Endothelial cell of umbilical vein (primary cell): ENCODE measurements around the gene MRFAP1. TPM values are rescaled to one million over a fixed set of nuclear protein-coding genes. Genes with fewer than 3 reads are reported as not detected.

Experiments
- BruUV-seq: library from RNA; stranded (reverse); fragments of 400-500 nt; replicated peaks from 2 replicates; lab custom pipeline; 2021; lab: Mats Ljungman, UMichigan
- CTCF ChIA-PET: fragments of 300-600, 350-600 bp; sonication (Branson Sonifier 250); formaldehyde crosslinking; loops from one replicate; lab custom pipeline; 2021; ENCODE audit warnings: antibody characterized with exemption, inconsistent platforms; lab: Charles Lee
- POLR2A ChIA-PET: fragments of 300-600, 350-600 bp; sonication (Branson Sonifier 250); formaldehyde crosslinking; loops from one replicate; lab custom pipeline; 2021; ENCODE audit warnings: antibody characterized with exemption, inconsistent platforms; lab: Charles Lee
- DNase-seq: peaks from one replicate; pipeline ENCODE4 v3.0.0-alpha.2; 2011; ENCODE audit warnings: low read depth, low spot score
- FAIRE-seq: peaks from 2 replicates; lab custom pipeline; 2011; peaks lifted over from hg19 to GRCh38; lab: Jason Lieb, UNC
- H2AFZ ChIP-seq: 2 replicates; pipeline ENCODE4 v1.6.0; 2012; ENCODE audit warnings: low read depth, low read length, control low read depth, inconsistent platforms
- H3K27ac ChIP-seq: 2 replicates; pipeline ENCODE4 v1.5.1; 2011; ENCODE audit warnings: low read depth, mild to moderate bottlenecking, control low read depth, low read length, moderate library complexity; ENCODE audit not compliant: insufficient read depth
- H3K27me3 ChIP-seq, 2 experiments: 2 replicates each; pipeline versions ENCODE4 v1.6.0 to v1.6.1; 2011; ENCODE audit warnings: low read length in 2 of 2, mixed read lengths in 1 of 2; ENCODE audit not compliant: control insufficient read depth in 2 of 2, insufficient read depth in 2 of 2
- H3K36me3 ChIP-seq, 2 experiments: 2 replicates in 1 of 2; 3 replicates in 1 of 2; pipeline ENCODE4 v1.5.1; 2011; ENCODE audit warnings: low read length in 2 of 2, mild to moderate bottlenecking in 1 of 2, moderate library complexity in 1 of 2; ENCODE audit not compliant: control insufficient read depth in 2 of 2, insufficient read depth in 2 of 2; ENCODE audit errors: extremely low read depth in 1 of 2
- H3K4me1 ChIP-seq: 3 replicates; pipeline ENCODE4 v1.5.1; 2011; ENCODE audit warnings: mild to moderate bottlenecking, low read length; ENCODE audit not compliant: control insufficient read depth, insufficient read depth; ENCODE audit errors: extremely low read depth
- H3K4me2 ChIP-seq: 2 replicates; pipeline ENCODE4 v1.6.1; 2011; ENCODE audit warnings: low read length, control low read depth, mixed read lengths; ENCODE audit not compliant: insufficient read depth
- H3K4me3 ChIP-seq, 3 experiments: fragments of 200-600 bp in 1 of 3; sonication (generic), shearing (Covaris generic) in 1 of 3; replicated peaks in 1 of 3; 2 replicates each; pipeline ENCODE4 v1.5.1; 2011 to 2016; ENCODE audit warnings: control low read depth in 3 of 3, low read length in 3 of 3, mild to moderate bottlenecking in 2 of 3, inconsistent platforms in 1 of 3, low read depth in 1 of 3, moderate library complexity in 1 of 3; ENCODE audit not compliant: insufficient read depth in 1 of 3
- H3K79me2 ChIP-seq: 2 replicates; pipeline ENCODE4 v1.6.0; 2012; ENCODE audit warnings: low read length, inconsistent platforms; ENCODE audit not compliant: control insufficient read depth, insufficient read depth
- H3K9ac ChIP-seq: replicated peaks from 2 replicates; pipeline ENCODE3; 2011; ENCODE audit warnings: low read length, control low read depth; ENCODE audit not compliant: insufficient read depth; ENCODE audit errors: extremely low read depth
- H3K9me1 ChIP-seq: replicated peaks from 3 replicates; pipeline ENCODE4 v1.6.0; 2011; ENCODE audit warnings: mild to moderate bottlenecking, low read length; ENCODE audit not compliant: control insufficient read depth, insufficient read depth; ENCODE audit errors: extremely low read depth
- H3K9me3 ChIP-seq: replicated peaks from 2 replicates; pipeline ENCODE4 v1.5.1; 2012; ENCODE audit warnings: low read length, inconsistent platforms; ENCODE audit not compliant: control insufficient read depth, insufficient read depth
- H4K20me1 ChIP-seq: replicated peaks from 2 replicates; pipeline ENCODE3; 2011; ENCODE audit warnings: mild to moderate bottlenecking, low read length; ENCODE audit not compliant: control insufficient read depth, insufficient read depth; ENCODE audit errors: extremely low read depth
- EZH2 ChIP-seq: IDR thresholded peaks from 2 replicates; pipeline ENCODE4 v1.6.1; 2012; ENCODE audit warnings: borderline replicate concordance, low read depth, mild to moderate bottlenecking, moderate library complexity, low read length, inconsistent platforms; ENCODE audit not compliant: severe bottlenecking
- FOS ChIP-seq: IDR thresholded peaks from 2 replicates; pipeline ENCODE4 v1.6.1; 2011; ENCODE audit warnings: mild to moderate bottlenecking, low read length, moderate library complexity, borderline replicate concordance; ENCODE audit not compliant: insufficient read depth
- GATA2 ChIP-seq: IDR thresholded peaks from 2 replicates; pipeline ENCODE4 v1.7.0; 2011; ENCODE audit warnings: low read depth, mild to moderate bottlenecking, moderate library complexity, mixed read lengths, low read length; ENCODE audit not compliant: insufficient read length, insufficient read depth
- JUN ChIP-seq: IDR thresholded peaks from 2 replicates; pipeline ENCODE4 v1.6.1; 2011; ENCODE audit warnings: borderline replicate concordance, low read depth; ENCODE audit not compliant: insufficient read length, insufficient read depth
- MYC ChIP-seq: IDR thresholded peaks from one replicate; pipeline ENCODE4 v1.6.1; 2011; ENCODE audit warnings: mild to moderate bottlenecking, low read depth, low read length
- POLR2A ChIP-seq: IDR thresholded peaks from 2 replicates; pipeline ENCODE4 v1.6.1; 2012; ENCODE audit warnings: low read depth, mild to moderate bottlenecking, control low read depth, low read length
- POLR2AphosphoS5 ChIP-seq: IDR thresholded peaks from 2 replicates; pipeline ENCODE4 v1.6.1; 2012; ENCODE audit warnings: low read depth, mild to moderate bottlenecking, control low read depth, low read length, moderate library complexity; ENCODE audit not compliant: insufficient read depth
- dilution Hi-C: fragments of 300-500 bp; cut with MboI; formaldehyde crosslinking; loops from one replicate; pipeline ENCODE4 v1.15.0; 2019; ENCODE audit warnings: low sequenced_read_pairs; ENCODE audit not compliant: extremely low pct_ligation_motif_present
- intact Hi-C: fragments of 100-400 bp; cut with micrococcal nuclease; formaldehyde crosslinking; loops from one replicate; pipeline ENCODE4 v1.10.0; 2022
- polyA plus RNA-seq, 4 experiments: library from polyadenylated mRNA; depleted of rRNA in 3 of 4; stranded (reverse) in 3 of 4; unstranded in 1 of 4; fragments of >200 nt; gene quantifications; 2 replicates each; pipeline versions ENCODE4 v1.2.1 to v1.2.3, GENCODE V29; 2011 to 2012; ENCODE audit warnings: missing spikeins in 1 of 4
- total RNA-seq: library from RNA; stranded (reverse); gene quantifications from 2 replicates; pipeline ENCODE4 v1.2.3, GENCODE V29; 2021
- TF ChIP-seq, protein P1 (sequence below): IDR thresholded peaks from 2 replicates; pipeline ENCODE4 v1.6.1; 2011; ENCODE audit not compliant: insufficient read depth, insufficient read length
- TF ChIP-seq, protein P2 (sequence below), 2 donors: IDR thresholded peaks; 1 replicate in 1 of 2; 2 replicates in 1 of 2; pipeline ENCODE4 v1.5.1; 2011; ENCODE audit warnings: low read length in 2 of 2, mild to moderate bottlenecking in 2 of 2, moderate library complexity in 2 of 2, control low read depth in 1 of 2, inconsistent platforms in 1 of 2, low read depth in 1 of 2; ENCODE audit not compliant: insufficient read depth in 1 of 2; ENCODE audit errors: extremely low read depth in 1 of 2

The MRFAP1 gene
- total and polyA plus RNA-seq, 2 donors (not counting 3 experiments of a cell fraction or from before 2014, with no cell fraction given) = 170 to 317 TPM

GRCh38 chr4:6596948-6597347, 43.5 kb upstream of the MRFAP1 start:
- H3K4me1 ChIP-seq = no peaks in the 10 kb centered on the region
- H2AFZ ChIP-seq = no peak overlapping the region
- H3K4me3 ChIP-seq = no peak overlapping the region
- no peaks in the 10 kb centered on the region for H3K9me1 ChIP-seq
- peaks cover 0 to 5% of the 10 kb centered on the region in 2 experiments for H3K36me3 ChIP-seq
- ChIA-PET CTCF (no interaction called here), POLR2A (no interaction called here)
- intact Hi-C loops = no loop called here
- FAIRE-seq (no peak), DNase-seq (no peak)
- TF ChIP-seq GATA2 (no peak), MYC (no peak), FOS (no peak), EZH2 (no peak), JUN (no peak), POLR2A (no peak), POLR2AphosphoS5 (no peak)
- TF ChIP-seq, protein P1, sequence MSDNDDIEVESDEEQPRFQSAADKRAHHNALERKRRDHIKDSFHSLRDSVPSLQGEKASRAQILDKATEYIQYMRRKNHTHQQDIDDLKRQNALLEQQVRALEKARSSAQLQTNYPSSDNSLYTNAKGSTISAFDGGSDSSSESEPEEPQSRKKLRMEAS = no peak
- TF ChIP-seq, protein P2, sequence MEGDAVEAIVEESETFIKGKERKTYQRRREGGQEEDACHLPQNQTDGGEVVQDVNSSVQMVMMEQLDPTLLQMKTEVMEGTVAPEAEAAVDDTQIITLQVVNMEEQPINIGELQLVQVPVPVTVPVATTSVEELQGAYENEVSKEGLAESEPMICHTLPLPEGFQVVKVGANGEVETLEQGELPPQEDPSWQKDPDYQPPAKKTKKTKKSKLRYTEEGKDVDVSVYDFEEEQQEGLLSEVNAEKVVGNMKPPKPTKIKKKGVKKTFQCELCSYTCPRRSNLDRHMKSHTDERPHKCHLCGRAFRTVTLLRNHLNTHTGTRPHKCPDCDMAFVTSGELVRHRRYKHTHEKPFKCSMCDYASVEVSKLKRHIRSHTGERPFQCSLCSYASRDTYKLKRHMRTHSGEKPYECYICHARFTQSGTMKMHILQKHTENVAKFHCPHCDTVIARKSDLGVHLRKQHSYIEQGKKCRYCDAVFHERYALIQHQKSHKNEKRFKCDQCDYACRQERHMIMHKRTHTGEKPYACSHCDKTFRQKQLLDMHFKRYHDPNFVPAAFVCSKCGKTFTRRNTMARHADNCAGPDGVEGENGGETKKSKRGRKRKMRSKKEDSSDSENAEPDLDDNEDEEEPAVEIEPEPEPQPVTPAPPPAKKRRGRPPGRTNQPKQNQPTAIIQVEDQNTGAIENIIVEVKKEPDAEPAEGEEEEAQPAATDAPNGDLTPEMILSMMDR (IDR thresholded peaks at IDR 0.05; ENCODE audit: extremely low read depth in 1 of 2, insufficient read depth in 1 of 2, low read depth in 1 of 2, low read length in 2 of 2) = no peak
- no TSS peak for BruUV-seq
- no peaks in the 10 kb centered on the region for H4K20me1 ChIP-seq
- H3K9ac ChIP-seq = no peak overlapping the region
- H3K79me2 ChIP-seq = no peaks in the 10 kb centered on the region
- H3K9me3 ChIP-seq = no peaks in the 10 kb centered on the region
- no peaks in the 10 kb centered on the region for H3K27me3 ChIP-seq
- no peak overlapping the region for H3K27ac ChIP-seq
- dilution Hi-C loops = no loop called here
- no peak overlapping the region for H3K4me2 ChIP-seq
